RWPE1 (cell line): ENCODE data around the gene TTC4.

Experiments used
- CTCF ChIA-PET: fragments of 350-600 bp; sonication (Branson Sonifier 250); formaldehyde crosslinking; extraction: SDS; loops from one replicate; lab custom pipeline; 2021; lab: Yijun Ruan, JAX
- POLR2A ChIA-PET: fragments of 400-600 bp; formaldehyde crosslinking; extraction: SDS; loops from one replicate; lab custom pipeline; 2020; ENCODE audit warnings: antibody characterized with exemption; ENCODE audit not compliant: low non-redundant PET; lab: Yijun Ruan, JAX
- DNase-seq: peaks from one replicate; pipeline ENCODE4 v3.0.0; 2012; ENCODE audit warnings: low spot score
- H3K27ac ChIP-seq: fragments of 450-650 bp; 2 replicates; pipeline ENCODE4 v1.5.1; 2017
- CTCF ChIP-seq: fragments of 450-650 bp; conservative IDR thresholded peaks from 2 replicates; pipeline ENCODE4 v1.5.1; 2017; ENCODE audit warnings: low read depth, mild to moderate bottlenecking

Gene TTC4

GRCh38 chr1:54757833-54758232 is 42.2 kb downstream of the TTC4 start:
- POLR2A ChIA-PET = no interaction called here
- H3K27ac ChIP-seq = no peak overlapping the region
- no peak for DNase-seq
- CTCF ChIA-PET = interaction anchor here (0.6 kb wide), 1 partner anchor 269 kb away, joined by 4 read pairs; no protein-coding TSS in a partner anchor
- TF ChIP-seq CTCF = no peak

GRCh38 chr1:54758678-54759348 is 43.2 kb downstream of the TTC4 start:
- H3K27ac ChIP-seq = no peak overlapping the region
- ChIA-PET CTCF (no interaction called here), POLR2A (no interaction called here)
- TF ChIP-seq CTCF = no peak
- no peak for DNase-seq

GRCh38 chr1:54763816-54764132 is 48.1 kb downstream of the TTC4 start:
- peak overlapping the region; percentile 67 for H3K27ac ChIP-seq
- no peak for DNase-seq
- ChIA-PET CTCF (no interaction called here), POLR2A (no interaction called here)
- TF ChIP-seq CTCF = no peak

- ChIA-PET CTCF (no interaction called here), POLR2A (no interaction called here)
- DNase-seq = peak; percentile 99
- no peak for TF ChIP-seq CTCF
- peak within 1 kb of the TSS; percentile 67 for H3K27ac ChIP-seq
Measured at GRCh38 chr1:54764133-54764921, 48.7 kb downstream of the TTC4 start, which contains the start of gene PARS2. TSS of gene PARS2 (minus strand) at chr1:54764523. CDS start at chr1:54759161, 5,362 bp downstream.

- no peak for DNase-seq
- ChIA-PET POLR2A (no interaction called here), CTCF (no interaction called here)
- no peak for TF ChIP-seq CTCF
- H3K27ac ChIP-seq = no peak overlapping the region
Measured at GRCh38 chr1:54764922-54765561, 49.4 kb downstream of the TTC4 start.

- DNase-seq = no peak
- CTCF ChIA-PET = no interaction called here
- TF ChIP-seq CTCF = no peak
- POLR2A ChIA-PET = no interaction called here
- H3K27ac ChIP-seq = no peak overlapping the region
Measured at GRCh38 chr1:54766726-54767125, 51.1 kb downstream of the TTC4 start.
